Memory B cell (primary cell): ENCODE data around the gene ARL15.

ENCODE experiments used
- ATAC-seq: fragments of 150-1000 bp; cut with Tn5 transposase; 2 replicates; pipeline ENCODE4 v1.10.0; 2021; ENCODE audit warnings: low read depth, mild to moderate bottlenecking, moderate library complexity
- DNase-seq, 2 donors: peaks; one replicate each; pipeline ENCODE4 v3.0.0; 2022; ENCODE audit warnings: low spot score in 2 of 2
- H3K27ac Mint-ChIP-seq: one replicate; pipeline ENCODE4 v1.8.0; 2022; ENCODE audit warnings: mild to moderate bottlenecking, moderate library complexity, mixed read lengths
- H3K27me3 Mint-ChIP-seq: one replicate; pipeline ENCODE4 v1.8.0; 2022; ENCODE audit warnings: mixed read lengths
- H3K36me3 Mint-ChIP-seq: one replicate; pipeline ENCODE4 v1.8.0; 2022; ENCODE audit warnings: mild to moderate bottlenecking, mixed read lengths
- H3K4me1 Mint-ChIP-seq: one replicate; pipeline ENCODE4 v1.8.0; 2022; ENCODE audit warnings: mixed read lengths
- H3K4me3 Mint-ChIP-seq: one replicate; pipeline ENCODE4 v1.8.0; 2022; ENCODE audit warnings: mild to moderate bottlenecking, moderate library complexity, mixed read lengths
- H3K9me3 Mint-ChIP-seq: one replicate; pipeline ENCODE4 v1.8.0; 2022; ENCODE audit warnings: mixed read lengths

ARL15 gene

GRCh38 chr5:54140247-54140840 is 170.0 kb downstream of the ARL15 start:
- peaks cover 1% of the 10 kb centered on the region for H3K9me3 Mint-ChIP-seq
- peaks cover 14% of the 10 kb centered on the region for H3K36me3 Mint-ChIP-seq
- H3K27me3 Mint-ChIP-seq: no peaks in the 10 kb centered on the region
- ATAC-seq (no peak), DNase-seq (no peak)
- H3K4me3 Mint-ChIP-seq: no peak overlapping the region
- no peaks in the 10 kb centered on the region for H3K4me1 Mint-ChIP-seq
- no peak overlapping the region for H3K27ac Mint-ChIP-seq

- Mint-ChIP-seq H3K4me1 (no peaks in the 10 kb centered on the region), H3K27me3 (no peaks in the 10 kb centered on the region), H3K36me3 (peaks cover 15% of the 10 kb centered on the region), H3K27ac (no peak overlapping the region), H3K4me3 (no peak overlapping the region), H3K9me3 (no peaks in the 10 kb centered on the region)
- ATAC-seq: no peak
- DNase-seq: no peak
Observed at GRCh38 chr5:54136516-54137440, 173.6 kb downstream of the ARL15 start.

- Mint-ChIP-seq H3K36me3 (peaks cover 15% of the 10 kb centered on the region), H3K27me3 (no peaks in the 10 kb centered on the region), H3K4me1 (no peaks in the 10 kb centered on the region), H3K4me3 (no peak overlapping the region), H3K27ac (no peak overlapping the region), H3K9me3 (no peaks in the 10 kb centered on the region)
- ATAC-seq (no peak), DNase-seq (no peak)
Observed at GRCh38 chr5:54135042-54135441, 175.3 kb downstream of the ARL15 start.

- Mint-ChIP-seq H3K36me3 (peaks cover 17% of the 10 kb centered on the region), H3K9me3 (peaks cover 2% of the 10 kb centered on the region)
Observed at GRCh38 chr5:54133917-54134316, 176.5 kb downstream of the ARL15 start.

GRCh38 chr5:54120473-54120872 is 189.9 kb downstream of the ARL15 start:
- H3K27me3 Mint-ChIP-seq: no peaks in the 10 kb centered on the region
- H3K27ac Mint-ChIP-seq: no peak overlapping the region
- H3K36me3 Mint-ChIP-seq: peaks cover 1% of the 10 kb centered on the region
- ATAC-seq: no peak
- no peaks in the 10 kb centered on the region for H3K9me3 Mint-ChIP-seq
- H3K4me1 Mint-ChIP-seq: peaks cover 6% of the 10 kb centered on the region
- no peak for DNase-seq
- no peak overlapping the region for H3K4me3 Mint-ChIP-seq

More at GRCh38 chr5:54133917-54134316, 176.5 kb downstream of the ARL15 start:
- H3K4me3 Mint-ChIP-seq: no peak overlapping the region
- H3K27me3 Mint-ChIP-seq: no peaks in the 10 kb centered on the region
- no peak overlapping the region for H3K27ac Mint-ChIP-seq
- no peaks in the 10 kb centered on the region for H3K4me1 Mint-ChIP-seq
- ATAC-seq (no peak), DNase-seq (no peak)

GRCh38 chr5:54117957-54118356 is 192.4 kb downstream of the ARL15 start:
- peaks cover 4% of the 10 kb centered on the region for H3K36me3 Mint-ChIP-seq
- H3K27me3 Mint-ChIP-seq: no peaks in the 10 kb centered on the region
- H3K4me1 Mint-ChIP-seq: peaks cover 6% of the 10 kb centered on the region
- no peak overlapping the region for H3K4me3 Mint-ChIP-seq
- ATAC-seq (no peak), DNase-seq (no peak)
- no peaks in the 10 kb centered on the region for H3K9me3 Mint-ChIP-seq
- H3K27ac Mint-ChIP-seq: no peak overlapping the region

- Mint-ChIP-seq H3K4me1 (peaks cover 6% of the 10 kb centered on the region), H3K27ac (no peak overlapping the region), H3K36me3 (peaks cover 10% of the 10 kb centered on the region), H3K9me3 (no peaks in the 10 kb centered on the region), H3K27me3 (no peaks in the 10 kb centered on the region), H3K4me3 (no peak overlapping the region)
- no peak for ATAC-seq
- no peak for DNase-seq
Observed at GRCh38 chr5:54115735-54116403, 194.5 kb downstream of the ARL15 start.

GRCh38 chr5:54113060-54113459 is 197.3 kb downstream of the ARL15 start:
- Mint-ChIP-seq H3K27ac (no peak overlapping the region), H3K4me3 (no peak overlapping the region), H3K36me3 (peaks cover 10% of the 10 kb centered on the region), H3K27me3 (no peaks in the 10 kb centered on the region), H3K9me3 (no peaks in the 10 kb centered on the region), H3K4me1 (peaks cover 4% of the 10 kb centered on the region)
- ATAC-seq: no peak
- no peak for DNase-seq

GRCh38 chr5:54109626-54110330 is 200.6 kb downstream of the ARL15 start:
- DNase-seq (no peak), ATAC-seq (no peak)
- Mint-ChIP-seq H3K4me1 (no peaks in the 10 kb centered on the region), H3K4me3 (no peak overlapping the region), H3K9me3 (no peaks in the 10 kb centered on the region), H3K27ac (no peak overlapping the region), H3K36me3 (peaks cover 24% of the 10 kb centered on the region), H3K27me3 (no peaks in the 10 kb centered on the region)

GRCh38 chr5:54108136-54108535 is 202.2 kb downstream of the ARL15 start:
- ATAC-seq (no peak), DNase-seq (no peak)
- peaks cover 24% of the 10 kb centered on the region for H3K36me3 Mint-ChIP-seq
- no peaks in the 10 kb centered on the region for H3K4me1 Mint-ChIP-seq
- H3K9me3 Mint-ChIP-seq: no peaks in the 10 kb centered on the region
- H3K27ac Mint-ChIP-seq: no peak overlapping the region
- H3K4me3 Mint-ChIP-seq: no peak overlapping the region
- no peaks in the 10 kb centered on the region for H3K27me3 Mint-ChIP-seq

- ATAC-seq (no peak), DNase-seq (no peak)
- H3K9me3 Mint-ChIP-seq: no peaks in the 10 kb centered on the region
- no peaks in the 10 kb centered on the region for H3K4me1 Mint-ChIP-seq
- no peak overlapping the region for H3K4me3 Mint-ChIP-seq
- no peak overlapping the region for H3K27ac Mint-ChIP-seq
- H3K36me3 Mint-ChIP-seq: peaks cover 16% of the 10 kb centered on the region
- no peaks in the 10 kb centered on the region for H3K27me3 Mint-ChIP-seq
Observed at GRCh38 chr5:54103871-54104270, 206.5 kb downstream of the ARL15 start.

- peak overlapping the region; percentile 19 for H3K4me3 Mint-ChIP-seq
- no peak overlapping the region for H3K27ac Mint-ChIP-seq
- H3K36me3 Mint-ChIP-seq: no peaks in the 10 kb centered on the region
- peaks cover 8% of the 10 kb centered on the region for H3K4me1 Mint-ChIP-seq
- H3K27me3 Mint-ChIP-seq: no peaks in the 10 kb centered on the region
- ATAC-seq (no peak), DNase-seq (no peak)
- H3K9me3 Mint-ChIP-seq: no peaks in the 10 kb centered on the region
Observed at GRCh38 chr5:54098267-54098666, 212.1 kb downstream of the ARL15 start.

- peaks cover 8% of the 10 kb centered on the region for H3K4me1 Mint-ChIP-seq
- DNase-seq (no peak), ATAC-seq (no peak)
- H3K36me3 Mint-ChIP-seq: peaks cover 6% of the 10 kb centered on the region
- no peaks in the 10 kb centered on the region for H3K27me3 Mint-ChIP-seq
- no peak overlapping the region for H3K4me3 Mint-ChIP-seq
- H3K27ac Mint-ChIP-seq: no peak overlapping the region
- no peaks in the 10 kb centered on the region for H3K9me3 Mint-ChIP-seq
Observed at GRCh38 chr5:54095969-54096368, 214.4 kb downstream of the ARL15 start.

GRCh38 chr5:54094706-54095105 is 215.7 kb downstream of the ARL15 start:
- Mint-ChIP-seq H3K36me3 (peaks cover 7% of the 10 kb centered on the region), H3K27ac (peak overlapping the region; percentile 14), H3K4me3 (no peak overlapping the region), H3K27me3 (no peaks in the 10 kb centered on the region), H3K9me3 (no peaks in the 10 kb centered on the region), H3K4me1 (peaks cover 8% of the 10 kb centered on the region)
- ATAC-seq: no peak
- no peak for DNase-seq
